GM19023 (cell line): ENCODE data around the gene SMC6.

Source experiments
- ATAC-seq: cut with Tn5 transposase; IDR thresholded peaks from one replicate; pipeline ENCODE4 v1.9.1; 2021; ENCODE audit warnings: mild to moderate bottlenecking, moderate library complexity; ENCODE audit not compliant: unreplicated experiment

SMC6 gene

DNA sequence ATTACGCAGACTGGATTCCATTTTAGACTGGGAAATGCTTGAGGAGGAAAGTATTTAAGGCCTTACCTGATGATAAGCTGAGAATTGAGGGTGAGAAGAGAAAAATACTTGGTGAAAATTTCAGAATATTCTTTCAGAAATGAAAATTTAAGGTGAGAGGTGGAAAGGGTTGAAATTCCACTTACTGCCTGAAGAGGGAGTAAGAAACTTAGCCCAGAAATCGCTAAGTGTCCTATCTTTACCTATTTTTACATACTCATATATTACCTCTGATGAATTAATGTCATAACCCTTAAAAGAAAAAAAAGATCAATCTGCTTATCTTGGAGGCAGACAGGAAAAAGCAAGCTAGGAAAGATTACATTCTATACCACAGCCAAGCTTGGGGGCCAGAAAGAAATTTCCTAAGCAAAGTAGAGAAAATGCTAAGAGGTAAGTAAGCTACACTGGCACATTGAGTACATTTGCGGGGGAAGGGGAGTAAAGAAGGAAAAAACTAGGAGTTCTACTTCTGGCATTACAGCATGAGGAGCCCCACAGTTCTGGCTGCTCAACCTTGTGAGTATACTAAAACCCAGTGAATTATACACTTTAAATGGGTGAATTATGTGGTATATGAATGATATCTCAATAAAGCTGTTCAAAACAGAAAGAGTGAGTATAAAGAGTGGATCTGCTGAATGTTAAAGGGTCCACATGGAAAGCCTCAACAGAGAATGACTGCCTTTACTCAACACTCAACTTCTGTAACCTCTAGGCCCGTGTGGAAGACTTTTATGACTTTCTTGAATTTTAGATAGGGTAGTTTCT, 33.8 kb downstream of the SMC6 start:
- ATAC-seq: no peak

DNA sequence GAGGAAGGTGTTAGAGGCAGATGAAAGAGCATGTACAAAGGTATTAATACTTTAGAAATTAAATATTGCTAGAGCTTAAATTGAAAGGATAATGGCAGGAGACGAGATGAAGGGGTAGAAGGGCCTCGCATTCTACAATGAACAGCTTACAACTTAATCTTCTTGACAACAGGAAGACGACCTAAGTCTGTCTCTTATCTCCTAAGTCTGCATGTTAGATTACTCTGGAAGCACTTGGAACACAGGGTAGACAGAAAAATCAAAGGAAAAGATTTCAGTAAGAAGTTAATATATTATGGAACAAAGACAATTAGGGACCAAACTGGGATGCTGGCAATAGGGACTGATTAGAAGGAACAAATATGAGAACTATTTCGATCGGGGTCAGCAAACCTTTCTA, 34.9 kb downstream of the SMC6 start:
- ATAC-seq: no peak

- ATAC-seq: no peak
Observed at GRCh38 chr2:17717666-17718065, 35.9 kb downstream of the SMC6 start.

- ATAC-seq: no peak
Observed at GRCh38 chr2:17713291-17713690, 40.3 kb downstream of the SMC6 start.

DNA sequence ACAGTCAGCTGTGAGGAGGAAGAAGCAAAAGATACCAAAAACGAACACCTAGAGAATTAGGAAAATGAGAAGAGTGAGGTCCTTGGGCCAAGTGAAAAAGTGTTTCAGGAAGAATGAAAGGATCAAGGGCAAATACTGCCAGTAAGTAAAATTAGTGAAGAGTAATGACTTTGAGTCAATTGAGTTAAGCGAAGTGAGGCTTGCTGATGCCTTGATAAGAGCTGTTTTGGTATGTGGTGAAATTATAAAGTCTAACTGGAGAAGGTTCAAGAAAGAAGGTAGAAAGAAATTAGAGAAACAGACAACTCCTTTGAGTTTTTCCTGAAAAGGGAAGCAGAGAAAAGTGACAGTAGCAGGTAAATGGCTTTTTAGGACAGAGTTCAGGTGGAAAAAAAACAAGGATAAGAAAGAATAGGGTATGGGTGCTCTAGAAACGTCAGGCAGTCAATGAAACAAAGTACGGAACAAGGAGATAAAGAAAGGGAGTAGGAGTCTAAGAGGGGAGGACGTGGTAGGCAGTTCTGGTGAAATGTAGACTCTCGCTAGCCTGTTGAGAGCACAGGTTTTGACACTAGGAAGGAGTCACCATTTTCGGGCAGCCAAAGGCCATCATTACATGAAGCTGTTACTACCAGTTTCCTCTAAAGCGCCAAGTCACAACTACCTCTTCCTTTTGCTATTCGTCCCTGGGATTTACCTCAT, 42.9 kb downstream of the SMC6 start:
- ATAC-seq: no peak

GRCh38 chr2:17709897-17710296, 43.7 kb downstream of the SMC6 start:
- no peak for ATAC-seq

DNA sequence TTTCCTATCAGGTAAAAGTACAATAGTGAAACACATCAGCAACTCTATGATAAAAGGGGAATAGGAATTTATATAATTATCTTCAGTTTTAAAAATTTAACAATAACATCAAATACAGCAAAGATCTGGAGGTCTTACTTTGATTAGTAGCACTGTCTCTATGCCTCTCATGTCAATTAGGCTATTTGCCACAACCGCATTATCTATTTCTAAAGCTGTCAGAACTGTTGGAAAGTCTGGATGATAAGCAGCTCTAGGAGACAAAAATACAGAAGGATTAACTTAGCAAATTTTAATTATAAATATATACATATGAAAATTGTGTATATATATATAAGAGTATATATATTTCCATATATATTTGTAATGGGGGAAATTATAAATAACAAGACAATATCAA, 45.1 kb downstream of the SMC6 start:
- ATAC-seq: no peak

GRCh38 chr2:17706845-17707244, 46.8 kb downstream of the SMC6 start:
- ATAC-seq: no peak

DNA sequence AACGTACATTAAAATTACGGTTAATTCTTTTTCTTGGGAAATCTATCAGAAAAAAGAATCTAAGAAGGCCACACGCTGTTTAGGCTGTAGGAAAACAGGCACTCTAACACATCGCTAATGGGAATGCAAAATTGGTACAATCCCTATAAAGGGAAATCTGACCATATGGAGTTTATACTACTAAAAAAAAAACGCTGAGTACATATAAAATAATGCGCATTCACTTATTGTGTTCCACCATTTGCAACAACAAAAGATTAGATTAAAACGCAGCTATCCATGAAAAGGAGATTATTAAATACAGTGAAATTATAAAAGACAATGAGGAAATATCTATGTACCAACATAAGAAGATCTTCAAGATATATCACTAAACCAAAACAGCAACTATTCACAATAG, 62.8 kb downstream of the SMC6 start:
- no peak for ATAC-seq

DNA sequence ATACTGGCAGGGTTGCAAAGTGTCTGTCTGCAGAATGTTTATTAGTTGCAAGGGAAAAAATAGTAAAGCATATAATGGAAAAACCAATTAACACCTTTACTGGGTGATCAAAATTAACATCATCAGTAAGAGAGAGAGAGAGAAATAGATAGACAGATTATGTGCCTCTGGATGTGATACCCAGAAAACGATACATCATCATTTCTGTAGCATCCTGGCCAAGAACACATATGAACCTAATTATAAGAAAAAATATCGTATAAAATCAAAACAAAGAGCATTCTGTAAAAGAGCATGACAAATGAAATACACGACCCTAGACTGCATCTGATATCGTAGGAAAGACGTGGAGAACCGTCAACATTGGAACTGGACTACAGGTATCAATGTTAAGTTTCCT, 64.6 kb downstream of the SMC6 start:
- no peak for ATAC-seq

- no peak for ATAC-seq
Observed at GRCh38 chr2:17688600-17688999, 65.0 kb downstream of the SMC6 start.

GRCh38 chr2:17683981-17684380, 69.6 kb downstream of the SMC6 start:
- ATAC-seq: no peak

DNA sequence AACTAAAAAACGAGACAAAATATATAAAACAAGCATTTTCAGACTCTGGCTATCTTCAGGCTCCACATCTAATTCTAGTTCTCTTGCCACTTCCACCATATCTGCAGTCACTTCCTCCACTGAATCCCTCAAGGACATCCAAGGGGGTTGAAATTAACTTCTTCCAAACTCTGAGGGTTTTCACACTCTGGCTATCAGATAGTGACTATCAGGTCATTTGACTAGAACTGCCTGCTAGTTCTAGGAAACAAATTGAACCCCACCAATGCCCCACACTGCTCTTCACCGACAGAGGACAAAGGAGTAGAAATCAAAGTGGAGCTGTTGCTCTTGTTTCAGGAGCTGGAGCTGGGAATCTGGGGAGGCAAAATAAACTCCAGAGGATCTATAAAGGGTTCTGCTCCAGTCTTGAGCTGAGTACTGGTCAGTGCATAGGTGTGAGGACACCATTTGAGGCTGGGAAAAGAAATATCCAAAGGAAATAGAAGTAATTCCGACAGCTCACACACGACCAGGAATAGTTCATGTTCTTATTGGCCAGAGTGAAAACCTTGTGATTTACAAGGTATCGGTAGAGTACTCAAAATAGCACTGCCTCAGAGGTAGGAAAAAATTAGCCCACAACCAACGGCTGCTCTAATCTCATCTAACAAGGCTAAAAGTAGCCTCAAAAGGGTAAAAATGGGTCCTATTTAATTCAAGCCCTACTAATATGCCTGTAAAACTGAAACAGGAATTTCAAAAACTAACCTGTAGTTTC, 71.3 kb downstream of the SMC6 start:
- ATAC-seq: no peak

DNA sequence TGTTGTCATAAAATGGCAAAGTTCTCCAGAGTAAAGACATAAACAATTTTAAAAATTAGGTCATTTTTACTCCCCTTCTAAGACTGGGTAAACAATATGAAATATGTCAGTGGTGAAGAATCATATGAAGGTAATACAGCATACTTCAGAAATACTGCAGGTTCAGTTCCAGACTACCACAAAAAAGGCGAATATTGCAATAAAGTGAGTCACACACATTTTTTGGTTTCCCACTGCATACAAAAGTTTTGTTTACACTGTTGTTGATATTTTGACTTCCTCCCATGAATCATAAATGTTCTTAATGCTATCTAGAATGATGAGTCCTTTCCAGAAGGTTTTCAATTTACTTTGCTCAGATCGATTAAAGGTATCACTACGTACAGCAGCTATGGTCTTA, 73.5 kb downstream of the SMC6 start:
- ATAC-seq: no peak

DNA sequence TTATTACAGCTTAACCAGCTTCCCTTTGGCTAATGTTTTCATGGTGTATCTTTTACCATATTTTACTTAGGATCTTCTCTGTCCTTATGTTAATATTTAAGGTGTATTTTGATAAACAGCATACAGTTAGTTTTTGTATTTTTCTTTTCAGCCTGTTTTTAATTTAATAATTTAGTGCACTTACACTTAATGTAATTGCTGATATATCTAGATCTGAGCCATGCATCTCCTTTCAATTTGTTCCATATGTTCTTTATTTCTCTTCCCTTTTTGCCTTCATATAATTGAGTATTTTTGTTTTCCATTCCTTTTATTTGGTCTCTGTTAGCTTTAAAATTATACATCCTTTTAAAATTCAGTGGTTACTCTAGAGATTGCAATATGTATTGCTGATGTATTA, 78.8 kb downstream of the SMC6 start:
- no peak for ATAC-seq

- no peak for ATAC-seq
Observed at GRCh38 chr2:17672583-17673317, 80.9 kb downstream of the SMC6 start.

GRCh38 chr2:17667898-17668297, 85.7 kb downstream of the SMC6 start:
- ATAC-seq: no peak

DNA sequence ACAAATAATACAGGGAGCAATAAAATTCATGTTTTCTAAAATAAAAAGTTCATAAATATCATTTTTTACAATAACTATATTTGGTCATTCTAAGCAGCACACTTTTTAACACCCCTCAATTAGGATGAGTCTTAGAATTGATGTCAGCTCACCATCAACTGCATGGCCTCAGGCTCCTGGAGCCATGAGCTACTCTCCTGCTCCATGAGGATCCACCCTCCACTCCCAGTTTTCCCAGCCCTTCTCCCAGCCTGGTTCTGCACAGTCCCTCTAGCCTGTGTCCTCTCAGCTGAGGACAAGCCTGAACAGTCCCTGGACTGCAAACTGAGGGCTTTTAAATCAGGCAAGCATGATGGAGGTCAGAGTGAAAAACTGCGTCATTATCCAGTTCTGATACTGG, 89.1 kb downstream of the SMC6 start:
- ATAC-seq: no peak

- ATAC-seq: no peak
Observed at GRCh38 chr2:17662723-17663122, 90.9 kb downstream of the SMC6 start.

DNA sequence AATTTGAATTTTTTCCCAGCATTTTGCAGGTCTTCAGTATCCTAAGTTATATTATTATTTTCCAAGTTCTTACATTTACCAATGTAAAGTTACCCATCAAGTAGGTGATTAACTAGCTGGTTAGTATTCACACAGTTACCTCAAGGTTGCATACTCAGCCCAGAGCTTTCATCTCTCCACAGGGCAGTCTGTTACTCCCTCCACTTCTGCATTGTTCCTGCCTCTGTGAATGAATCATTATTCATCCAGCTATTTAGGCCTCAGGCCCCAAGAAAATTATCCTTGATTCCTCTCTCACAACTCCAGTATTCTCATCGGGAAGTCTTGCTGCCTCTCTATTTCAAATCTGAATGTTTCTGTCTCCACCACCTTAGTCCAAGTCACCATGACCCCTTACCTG, 92.2 kb downstream of the SMC6 start:
- no peak for ATAC-seq

DNA sequence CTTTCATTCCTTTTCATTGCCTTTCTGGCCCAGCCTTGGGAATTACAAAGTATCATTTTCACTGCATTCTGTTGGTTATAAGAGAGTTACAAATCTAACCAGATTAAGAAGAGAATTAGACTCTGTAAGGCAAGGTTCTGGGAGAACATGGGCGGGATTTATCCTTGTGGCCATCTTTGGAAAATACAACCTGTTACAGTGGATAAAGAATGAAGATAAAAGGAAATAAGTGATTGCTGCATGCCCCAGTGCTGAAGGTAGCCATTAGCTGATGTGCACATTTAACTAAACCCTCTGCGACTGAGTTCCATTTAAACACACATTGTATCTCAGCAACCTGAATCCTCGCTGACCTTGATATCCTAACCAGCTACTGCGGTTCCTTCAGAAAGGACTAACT, 93.4 kb downstream of the SMC6 start:
- ATAC-seq: no peak
